ENCODE data around the gene RBMS2. TPM values are rescaled to one million over a fixed set of nuclear protein-coding genes. Genes with fewer than 3 reads are reported as not detected.
A peak's percentile ranks its signal among the peaks of the same experiment; 100 is the strongest.

The RBMS2 gene
- total RNA-seq, 6 donors from 2014 or later: 43.0 to 113 (median 78.4) TPM

DNA sequence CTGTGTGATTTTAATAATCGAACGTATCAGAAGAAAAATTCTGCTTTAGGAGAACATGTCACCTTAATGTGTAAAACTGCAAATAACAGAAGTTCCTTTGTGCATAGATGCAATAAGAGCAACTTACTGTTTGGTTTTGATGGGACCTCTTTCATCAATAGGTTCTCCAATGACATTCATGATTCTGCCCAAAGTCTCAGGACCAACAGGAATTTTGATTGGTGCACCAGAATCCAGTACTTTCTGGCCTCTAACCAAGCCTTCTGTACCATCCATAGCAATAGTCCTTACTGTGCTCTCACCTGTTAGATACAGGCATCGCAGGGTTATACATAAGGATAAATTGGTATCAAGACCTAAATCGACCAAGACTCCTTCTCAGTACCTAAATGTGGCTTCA, 123.0 kb downstream of the RBMS2 start:
- TF ChIP-seq EP300 (IDR thresholded peaks at IDR 0.05) (no peak), CTCF (IDR thresholded peaks at IDR 0.05) (no peak), POLR2A (IDR thresholded peaks at IDR 0.05) (no peak)
- Histone ChIP-seq H3K4me3 (peak overlapping the region; percentile 79 to 97 (median 92)), H3K27me3 (no peaks in the 10 kb centered on the region), H3K4me1 (peaks cover 16 to 25% (median 20%) of the 10 kb centered on the region in 4 donors), H3K27ac (peak overlapping the region in 2 of 4 donors; percentile 94 to 96), H3K36me3 (peaks cover 38 to 50% (median 43%) of the 10 kb centered on the region in 4 donors), H3K9me3 (no peaks in the 10 kb centered on the region)
- DNase-seq (no peak), ATAC-seq (ENCODE audit: low FRiP score in 2 of 2) (no peak)
- 40 to 49% methylated on average over 4 of the region's 4 CpGs for WGBS, 2 donors

DNA sequence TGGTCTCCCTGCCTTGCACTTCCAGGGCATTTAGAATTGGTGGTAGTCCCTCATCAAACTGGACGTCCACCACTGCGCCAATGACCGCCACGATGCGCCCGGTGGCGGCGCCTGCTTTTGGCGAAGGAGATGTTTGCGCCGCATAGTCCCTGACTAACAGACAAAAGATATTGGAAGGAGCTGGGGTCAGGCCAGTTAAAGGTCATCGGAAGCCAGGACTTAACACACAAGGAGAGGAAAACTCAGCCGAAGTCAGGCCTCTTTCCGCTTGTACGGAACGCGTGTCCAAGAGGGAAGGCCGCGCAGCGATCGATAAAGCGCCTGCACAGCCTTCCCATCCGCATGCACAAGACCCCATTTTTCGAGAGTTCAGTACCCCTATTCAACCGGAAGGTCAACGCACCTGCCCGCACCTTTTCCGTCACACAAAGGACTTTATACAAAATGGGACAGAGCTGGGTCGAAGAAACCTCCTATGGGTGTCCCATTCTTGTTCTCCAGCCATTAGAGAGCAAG, 123.6 kb downstream of the RBMS2 start:
- ATAC-seq (ENCODE audit: low FRiP score in 2 of 2): peak in 1 of 2 donors; percentile 38
- Histone ChIP-seq H3K36me3 (peaks cover 32 to 44% (median 37%) of the 10 kb centered on the region in 4 donors), H3K4me3 (peak overlapping the region; percentile 79 to 97 (median 92)), H3K9me3 (no peaks in the 10 kb centered on the region), H3K27me3 (no peaks in the 10 kb centered on the region), H3K27ac (peak overlapping the region; percentile 90 to 96 (median 95)), H3K4me1 (peaks cover 16 to 25% (median 20%) of the 10 kb centered on the region in 4 donors)
- TF ChIP-seq EP300 (IDR thresholded peaks at IDR 0.05) (no peak), POLR2A (IDR thresholded peaks at IDR 0.05) (no peak)
- DNase-seq: peak in 1 of 2 donors; percentile 82
- 0 to 1% methylated on average over 15 to 29 of the region's 29 CpGs for WGBS, 2 donors

Small RNA genes lying within 50 kb of the gene (small RNA-seq; reads per million reads assigned to genes)
- gene RNU6-343P (0 reads per million in 4 donors), gene SNORD59A (7,547 to 25,512 (median 15,779) reads per million in 4 donors)

Other genes with a start within 250 kb of the RBMS2 start
- gene CS, start 221.5 kb upstream of the RBMS2 start, total RNA-seq: 100 to 1,000 TPM in 5 of 6 donors, 10 to 100 TPM in 1; 99.9 to 201 (median 151) TPM
- gene CNPY2, start 205.8 kb upstream of the RBMS2 start, total RNA-seq: 100 to 1,000 TPM in 1 of 6 donors, 10 to 100 TPM in 5; 50.3 to 105 (median 61.4) TPM
- 100 to 1,000 TPM in 1 of 6 donors, 10 to 100 TPM in 5; 19.5 to 227 (median 74.4) TPM for gene PAN2, start 187.8 kb upstream of the RBMS2 start, total RNA-seq
- 1 to 10 TPM in 1 of 6 donors, under 1 TPM in 1, not detected in 4; 0.81 to 1.1 TPM for gene IL23A, start 182.9 kb upstream of the RBMS2 start, total RNA-seq
- 100 to 1,000 TPM in 5 of 6 donors, 10 to 100 TPM in 1; 96.1 to 553 (median 178) TPM for gene STAT2, start 161.7 kb upstream of the RBMS2 start, total RNA-seq
- under 1 TPM in 1 of 6 donors, not detected in 5; 0.20 TPM for gene APOF, start 159.0 kb upstream of the RBMS2 start, total RNA-seq
- gene TIMELESS, start 72.4 kb upstream of the RBMS2 start, total RNA-seq: 10 to 100 TPM in 2 of 6 donors, 1 to 10 TPM in 4; 5.6 to 14.7 (median 9.5) TPM
- not detected for gene MIP, start 67.2 kb upstream of the RBMS2 start, total RNA-seq
- gene SPRYD4, start 53.2 kb upstream of the RBMS2 start, total RNA-seq: 1 to 10 TPM; 1.8 to 3.3 (median 3.0) TPM
- 10 to 100 TPM in 1 of 6 donors, 1 to 10 TPM in 5; 2.0 to 11.6 (median 5.0) TPM for gene GLS2, start 33.7 kb upstream of the RBMS2 start, total RNA-seq
- gene BAZ2A, start 108.5 kb downstream of the RBMS2 start, total RNA-seq: 100 to 1,000 TPM in 2 of 6 donors, 10 to 100 TPM in 4; 74.5 to 245 (median 95.5) TPM
- 100 to 1,000 TPM; 245 to 404 (median 317) TPM for gene ATP5F1B, start 124.2 kb downstream of the RBMS2 start, total RNA-seq
- 100 to 1,000 TPM in 3 of 6 donors, 10 to 100 TPM in 3; 41.9 to 156 (median 105) TPM for gene PTGES3, start 166.5 kb downstream of the RBMS2 start, total RNA-seq
- 100 to 1,000 TPM; 419 to 868 (median 611) TPM for gene NACA, start 203.5 kb downstream of the RBMS2 start, total RNA-seq
- 10 to 100 TPM in 1 of 6 donors, 1 to 10 TPM in 5; 3.5 to 19.9 (median 8.4) TPM for gene PRIM1, start 230.5 kb downstream of the RBMS2 start, total RNA-seq
- gene HSD17B6, start 241.5 kb downstream of the RBMS2 start, total RNA-seq: 100 to 1,000 TPM in 2 of 6 donors, 10 to 100 TPM in 4; 45.2 to 123 (median 73.5) TPM

All from upper lobe of left lung (tissue), 6 donors.